H1 (cell line): Measurements from ENCODE around the gene DYRK2. TPM values are rescaled to one million over a fixed set of nuclear protein-coding genes. Genes with fewer than 3 reads are reported as not detected.

Experiments
- CTCF ChIA-PET: fragments of 300-600 bp; sonication (Branson Sonifier 250); formaldehyde crosslinking; loops from one replicate; lab custom pipeline; 2021; ENCODE audit not compliant: partially characterized antibody; lab: Charles Lee
- POLR2A ChIA-PET: fragments of 300-600 bp; sonication (Branson Sonifier 250); formaldehyde crosslinking; loops from one replicate; lab custom pipeline; 2021; ENCODE audit warnings: inconsistent platforms; ENCODE audit not compliant: partially characterized antibody; lab: Charles Lee
- DNase-seq, 2 experiments: peaks; one replicate each; pipeline versions ENCODE4 v3.0.0 to v3.0.0-alpha.2; 2010 to 2022; ENCODE audit warnings: low spot score in 2 of 2, low read depth in 1 of 2, mixed read lengths in 1 of 2
- FAIRE-seq: peaks from 2 replicates; lab custom pipeline; 2011; peaks lifted over from hg19 to GRCh38; lab: Jason Lieb, UNC
- H2AFZ ChIP-seq: 2 replicates; pipeline ENCODE4 v1.8.1; 2012; ENCODE audit warnings: low read length, inconsistent platforms
- H2AK5ac ChIP-seq: 2 replicates; pipeline ENCODE4 v1.6.1; 2013; ENCODE audit warnings: low read depth, low read length
- H2BK120ac ChIP-seq: replicated peaks from 2 replicates; pipeline ENCODE3; 2013; ENCODE audit warnings: low read depth, low read length, inconsistent platforms
- H2BK12ac ChIP-seq: 2 replicates; pipeline ENCODE4 v1.6.1; 2013; ENCODE audit warnings: low read depth, low read length
- H2BK15ac ChIP-seq: 2 replicates; pipeline ENCODE4 v1.6.1; 2013; ENCODE audit warnings: low read length
- H2BK20ac ChIP-seq: 2 replicates; pipeline ENCODE4 v1.6.1; 2013; ENCODE audit warnings: low read length
- H2BK5ac ChIP-seq: 2 replicates; pipeline ENCODE4 v1.6.1; 2013; ENCODE audit warnings: low read depth, low read length
- H3K14ac ChIP-seq: 2 replicates; pipeline ENCODE4 v1.6.1; 2013; ENCODE audit warnings: inconsistent platforms; ENCODE audit not compliant: insufficient read length
- H3K18ac ChIP-seq: 2 replicates; pipeline ENCODE4 v1.6.1; 2013; ENCODE audit warnings: low read length; ENCODE audit errors: extremely low read depth
- H3K23ac ChIP-seq: 2 replicates; pipeline ENCODE4 v1.6.1; 2013; ENCODE audit warnings: inconsistent platforms; ENCODE audit not compliant: insufficient read length
- H3K23me2 ChIP-seq: 2 replicates; pipeline ENCODE4 v1.6.1; 2013; ENCODE audit warnings: low read depth, low read length
- H3K27ac ChIP-seq: 2 replicates; pipeline ENCODE4 v1.6.1; 2011; ENCODE audit warnings: low read depth, low read length, inconsistent platforms
- H3K27me3 ChIP-seq, 4 experiments: replicated peaks in 1 of 4; 1 replicate in 1 of 4; 2 replicates in 3 of 4; pipeline versions ENCODE4 v1.6.1 to v1.8.1; 2011 to 2013; ENCODE audit warnings: low read length in 3 of 4, mild to moderate bottlenecking in 3 of 4, inconsistent platforms in 2 of 4, mixed read lengths in 2 of 4, moderate library complexity in 1 of 4; ENCODE audit not compliant: control insufficient read depth in 3 of 4, insufficient read depth in 3 of 4; ENCODE audit errors: extremely low read depth in 1 of 4
- H3K36me3 ChIP-seq, 4 experiments: 2 replicates each; pipeline versions ENCODE4 v1.6.1 to v1.8.1; 2011 to 2013; ENCODE audit warnings: mild to moderate bottlenecking in 4 of 4, low read length in 3 of 4, moderate library complexity in 2 of 4, control low read depth in 1 of 4, inconsistent platforms in 1 of 4; ENCODE audit not compliant: insufficient read depth in 4 of 4, control insufficient read depth in 2 of 4
- H3K4ac ChIP-seq: replicated peaks from 2 replicates; pipeline ENCODE3; 2013; ENCODE audit warnings: low read length, low read depth, mixed read lengths, inconsistent platforms; ENCODE audit not compliant: insufficient read length
- H3K4me1 ChIP-seq, 4 experiments: replicated peaks in 1 of 4; 1 replicate in 1 of 4; 2 replicates in 3 of 4; pipeline versions ENCODE4 v1.6.1 to v1.8.1; 2011 to 2013; ENCODE audit warnings: low read length in 3 of 4, inconsistent platforms in 2 of 4, mixed read lengths in 1 of 4; ENCODE audit not compliant: insufficient read depth in 4 of 4, control insufficient read depth in 3 of 4
- H3K4me2 ChIP-seq, 2 experiments: 2 replicates each; pipeline versions ENCODE4 v1.6.1 to v1.8.1; 2011 to 2013; ENCODE audit warnings: low read depth in 2 of 2, low read length in 2 of 2, control low read depth in 1 of 2, inconsistent platforms in 1 of 2, mild to moderate bottlenecking in 1 of 2; ENCODE audit not compliant: insufficient read depth in 1 of 2
- H3K4me3 ChIP-seq, 4 experiments: fragments of 200-600, 300-600 bp in 1 of 4; sonication (generic), shearing (Covaris generic), sonication (Bioruptor Twin) in 1 of 4; 2 replicates each; pipeline versions ENCODE4 v1.5.1 to v1.8.1; 2011 to 2016; ENCODE audit warnings: low read length in 4 of 4, low read depth in 3 of 4, control low read depth in 2 of 4, inconsistent platforms in 2 of 4, mild to moderate bottlenecking in 2 of 4, mixed read lengths in 1 of 4, moderate library complexity in 1 of 4; ENCODE audit not compliant: insufficient read depth in 2 of 4; ENCODE audit errors: extremely low read depth in 1 of 4
- H3K56ac ChIP-seq: replicated peaks from 2 replicates; pipeline ENCODE3; 2013; ENCODE audit warnings: low read depth, mild to moderate bottlenecking, mixed read lengths, low read length, inconsistent platforms; ENCODE audit not compliant: insufficient read length
- H3K79me1 ChIP-seq: 2 replicates; pipeline ENCODE4 v1.6.1; 2013; ENCODE audit warnings: low read depth, low read length, control low read depth
- H3K79me2 ChIP-seq, 2 experiments: 2 replicates each; pipeline versions ENCODE4 v1.6.1 to v1.8.1; 2012 to 2013; ENCODE audit warnings: low read length in 2 of 2, mild to moderate bottlenecking in 2 of 2, inconsistent platforms in 1 of 2; ENCODE audit not compliant: insufficient read depth in 2 of 2, control insufficient read depth in 1 of 2
- H3K9ac ChIP-seq, 4 experiments: replicated peaks in 1 of 4; 1 replicate in 1 of 4; 2 replicates in 3 of 4; pipeline versions ENCODE4 v1.6.1 to v1.8.1; 2011 to 2013; ENCODE audit warnings: low read depth in 3 of 4, low read length in 3 of 4, control low read depth in 2 of 4, mild to moderate bottlenecking in 2 of 4, moderate library complexity in 2 of 4, inconsistent platforms in 1 of 4; ENCODE audit errors: extremely low read depth in 1 of 4
- H3K9me3 ChIP-seq, 2 experiments: 2 replicates each; pipeline versions ENCODE4 v1.6.1 to v1.8.1; 2012 to 2013; ENCODE audit warnings: mild to moderate bottlenecking in 2 of 2, moderate library complexity in 2 of 2, control low read depth in 1 of 2, inconsistent platforms in 1 of 2, low read depth in 1 of 2, low read length in 1 of 2, mixed read lengths in 1 of 2; ENCODE audit not compliant: insufficient read depth in 2 of 2
- H4K20me1 ChIP-seq, 2 experiments: replicated peaks in 1 of 2; 2 replicates each; pipeline versions ENCODE3 to v1.8.1; 2011 to 2013; ENCODE audit warnings: inconsistent platforms in 2 of 2, low read length in 2 of 2, mild to moderate bottlenecking in 1 of 2; ENCODE audit not compliant: insufficient read depth in 2 of 2, control insufficient read depth in 1 of 2
- H4K5ac ChIP-seq: 2 replicates; pipeline ENCODE4 v1.6.1; 2013; ENCODE audit warnings: low read length, low read depth, mixed read lengths, inconsistent platforms; ENCODE audit not compliant: insufficient read length
- H4K8ac ChIP-seq: 2 replicates; pipeline ENCODE4 v1.8.0; 2013; ENCODE audit warnings: mild to moderate bottlenecking, moderate library complexity, low read length, inconsistent platforms; ENCODE audit not compliant: insufficient read depth; ENCODE audit errors: extremely low read depth
- H4K91ac ChIP-seq: replicated peaks from 2 replicates; pipeline ENCODE3; 2013; ENCODE audit warnings: low read length, mixed read lengths, inconsistent platforms; ENCODE audit not compliant: insufficient read length
- JUN ChIP-seq: IDR thresholded peaks from 2 replicates; pipeline ENCODE4 v1.6.1; 2011; ENCODE audit warnings: low read depth, mild to moderate bottlenecking, improper control_type of control experiment, low read length
- POU5F1 ChIP-seq: IDR thresholded peaks from 2 replicates; pipeline ENCODE4 v1.6.1; 2011; ENCODE audit warnings: low read depth, mild to moderate bottlenecking, low read length, moderate library complexity
- SP2 ChIP-seq: IDR thresholded peaks from 2 replicates; pipeline ENCODE4 v1.6.1; 2012; ENCODE audit warnings: mild to moderate bottlenecking, low read length, inconsistent platforms
- WGBS, 2 experiments: shearing (Covaris generic) in 1 of 2; methylation state at CpG; one replicate each; pipeline versions ENCODE4 v1.1.6 to v1.1.7; 2013 to 2015; ENCODE audit warnings: low lambda C conversion rate in 2 of 2, mixed read lengths in 2 of 2, inconsistent platforms in 1 of 2, low coverage in 1 of 2, missing lambda C conversion rate in 1 of 2; ENCODE audit not compliant: insufficient replicate concordance in 2 of 2, insufficient coverage in 1 of 2, insufficient read length in 1 of 2; ENCODE audit errors: extremely low coverage in 1 of 2, missing lambda C conversion rate in 1 of 2; 5-methylcytosine and 5-hydroxymethylcytosine counted together
- polyA plus RNA-seq, 7 experiments: library from polyadenylated mRNA; depleted of rRNA in 3 of 7; stranded (reverse) in 5 of 7; unstranded in 2 of 7; fragments of >200 nt in 5 of 7; fragments of 200-250 nt in 2 of 7; gene quantifications; 1 replicate in 5 of 7; 2 replicates in 1 of 7; 4 replicates in 1 of 7; pipeline versions ENCODE4 v1.2.1 to v1.2.3, GENCODE V29; 2011 to 2013; ENCODE audit warnings: missing spikeins in 2 of 7, mixed read lengths in 2 of 7
- total RNA-seq: library from RNA; stranded (reverse); fragmentation: NEBNext Ultra II Directional; extraction: Animal tissue kit (Norgen Biotek cat#: 25700); gene quantifications from 2 replicates; pipeline ENCODE4 v1.2.1, GENCODE V29; 2021
- TF ChIP-seq, protein P1 (sequence below): IDR thresholded peaks from 2 replicates; pipeline ENCODE4 v1.6.1; 2012; ENCODE audit warnings: inconsistent platforms

The DYRK2 gene
- total and polyA plus RNA-seq, 2 of the 8 experiments (the other 6 are each of a cell fraction or from before 2014, with no cell fraction given): 11.2 to 31.6 TPM

DNA sequence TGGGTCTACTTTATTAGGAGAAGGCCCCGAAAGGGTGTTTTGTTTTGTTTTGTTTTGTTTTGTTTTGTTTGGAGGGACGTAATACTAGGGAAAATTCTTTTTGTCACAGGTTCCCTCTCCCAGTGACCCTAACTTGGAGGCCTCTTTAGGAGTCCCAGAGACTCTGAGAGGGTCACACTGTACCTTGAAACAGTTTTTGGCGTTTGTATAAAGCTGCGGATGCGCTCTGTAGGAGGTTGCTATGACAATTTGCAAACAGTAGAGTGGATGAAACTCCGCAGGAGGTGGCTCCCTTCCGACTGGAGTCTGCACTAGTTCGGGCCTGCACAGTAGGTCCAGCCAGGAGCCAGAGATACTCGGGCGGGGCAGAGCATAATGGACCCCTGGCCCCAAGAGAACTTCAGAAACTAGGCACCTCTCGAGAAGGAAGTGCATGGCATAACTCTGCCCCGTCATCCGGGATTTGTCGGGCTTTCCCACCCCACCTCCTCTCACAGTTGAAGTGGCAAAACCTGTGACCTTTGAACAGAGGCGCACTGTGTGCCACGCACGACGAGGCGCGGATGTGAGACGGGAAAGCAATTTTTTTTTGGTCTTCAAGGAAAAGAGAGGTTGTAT, 1.3 kb upstream of the DYRK2 start:
- Histone ChIP-seq H3K27ac (no peak overlapping the region), H2BK5ac (no peak overlapping the region)
- FAIRE-seq: no peak

More for the DNA sequence above, 1.3 kb upstream of the DYRK2 start:
- peaks cover 3% of the 10 kb centered on the region for H3K79me1 ChIP-seq
- no peak overlapping the region for H4K91ac ChIP-seq
- no peak for DNase-seq
- H3K4me3 ChIP-seq: peak overlapping the region; percentile 79 to 99 (median 91); a peak in 7 of 8 replicates
- H3K23ac ChIP-seq: no peak overlapping the region
- H3K9ac ChIP-seq: peak overlapping the region in 1 of 4 experiments; percentile 29; a peak in 1 of 7 replicates
- no peak overlapping the region for H2BK20ac ChIP-seq
- peak overlapping the region; percentile 72 to 86 for H3K4me2 ChIP-seq
- H2BK120ac ChIP-seq: no peak overlapping the region
- peaks cover 0 to 14% (median 10%) of the 10 kb centered on the region in 4 experiments; a peak in 4 of 7 replicates for H3K4me1 ChIP-seq
- peak overlapping the region; percentile 18; the same call in 1 of the 2 replicates for H2AFZ ChIP-seq
- H3K56ac ChIP-seq: no peak overlapping the region
- H3K4ac ChIP-seq: no peak overlapping the region
- TF ChIP-seq POU5F1: no peak
- TF ChIP-seq, protein P1, sequence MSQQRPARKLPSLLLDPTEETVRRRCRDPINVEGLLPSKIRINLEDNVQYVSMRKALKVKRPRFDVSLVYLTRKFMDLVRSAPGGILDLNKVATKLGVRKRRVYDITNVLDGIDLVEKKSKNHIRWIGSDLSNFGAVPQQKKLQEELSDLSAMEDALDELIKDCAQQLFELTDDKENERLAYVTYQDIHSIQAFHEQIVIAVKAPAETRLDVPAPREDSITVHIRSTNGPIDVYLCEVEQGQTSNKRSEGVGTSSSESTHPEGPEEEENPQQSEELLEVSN: 0 out of 2 replicates have a peak, but pooled peaks have one; percentile 62
- TF ChIP-seq JUN: no peak
- TF ChIP-seq SP2: no peak
- H3K9me3 ChIP-seq: no peaks in the 10 kb centered on the region
- ChIA-PET POLR2A (interaction anchor here (1.0 to 2.4 kb wide), 7 partner anchors 8 to 379 kb away, joined by 3 to 12 read pairs (median 3); no protein-coding TSS in a partner anchor), CTCF (interaction anchor here (0.9 to 1.6 kb wide), 7 partner anchors 13 to 295 kb away, joined by 3 to 6 read pairs (median 4); no protein-coding TSS in a partner anchor)
- no peak overlapping the region for H3K14ac ChIP-seq
- no peak overlapping the region; the same call in 1 of the 2 replicates for H2BK12ac ChIP-seq
- WGBS, 2 experiments: 38% methylated on average over 21 of the region's 21 CpGs; no CpG with 5 or more reads in 1 of the 2 experiments
- H4K8ac ChIP-seq: no peak overlapping the region
- H2BK15ac ChIP-seq: no peak overlapping the region; the same call in 1 of the 2 replicates
- H3K18ac ChIP-seq: no peak overlapping the region; the same call in 1 of the 2 replicates
- peaks cover 22 to 31% of the 10 kb centered on the region in 2 experiments for H3K79me2 ChIP-seq
- peaks cover 13% of the 10 kb centered on the region for H3K23me2 ChIP-seq
- no peaks in the 10 kb centered on the region for H3K27me3 ChIP-seq
- H3K36me3 ChIP-seq: peaks cover 0 to 6% (median 0%) of the 10 kb centered on the region in 4 experiments; a peak in 1 of 8 replicates
- H4K20me1 ChIP-seq: peaks cover 0 to 8% of the 10 kb centered on the region in 2 experiments
- H4K5ac ChIP-seq: no peak overlapping the region
- H2AK5ac ChIP-seq: no peak overlapping the region
